ENCODE results near the gene GSC.

DNA sequence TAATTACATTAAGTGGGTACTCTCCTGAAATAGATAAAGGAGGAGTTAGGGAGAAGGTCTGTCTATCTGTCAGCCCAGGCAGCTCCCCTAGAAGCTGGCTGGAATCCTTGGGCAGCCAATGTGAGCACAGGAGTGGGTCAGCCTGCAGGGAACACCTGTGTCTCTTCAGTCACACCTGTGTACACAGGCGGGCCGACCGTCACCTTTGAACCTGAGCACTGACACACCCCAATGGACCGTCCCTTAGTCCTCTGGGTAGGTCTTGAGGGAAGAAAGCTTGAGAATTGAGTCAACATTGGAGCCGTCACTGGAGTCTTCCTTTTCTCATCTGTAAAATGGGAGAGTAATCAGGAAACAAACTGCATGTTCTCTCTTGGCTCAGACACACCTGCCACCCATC is 9.8 kb upstream of the GSC start:
- TF ChIP-seq, protein P1, sequence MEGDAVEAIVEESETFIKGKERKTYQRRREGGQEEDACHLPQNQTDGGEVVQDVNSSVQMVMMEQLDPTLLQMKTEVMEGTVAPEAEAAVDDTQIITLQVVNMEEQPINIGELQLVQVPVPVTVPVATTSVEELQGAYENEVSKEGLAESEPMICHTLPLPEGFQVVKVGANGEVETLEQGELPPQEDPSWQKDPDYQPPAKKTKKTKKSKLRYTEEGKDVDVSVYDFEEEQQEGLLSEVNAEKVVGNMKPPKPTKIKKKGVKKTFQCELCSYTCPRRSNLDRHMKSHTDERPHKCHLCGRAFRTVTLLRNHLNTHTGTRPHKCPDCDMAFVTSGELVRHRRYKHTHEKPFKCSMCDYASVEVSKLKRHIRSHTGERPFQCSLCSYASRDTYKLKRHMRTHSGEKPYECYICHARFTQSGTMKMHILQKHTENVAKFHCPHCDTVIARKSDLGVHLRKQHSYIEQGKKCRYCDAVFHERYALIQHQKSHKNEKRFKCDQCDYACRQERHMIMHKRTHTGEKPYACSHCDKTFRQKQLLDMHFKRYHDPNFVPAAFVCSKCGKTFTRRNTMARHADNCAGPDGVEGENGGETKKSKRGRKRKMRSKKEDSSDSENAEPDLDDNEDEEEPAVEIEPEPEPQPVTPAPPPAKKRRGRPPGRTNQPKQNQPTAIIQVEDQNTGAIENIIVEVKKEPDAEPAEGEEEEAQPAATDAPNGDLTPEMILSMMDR (IDR thresholded peaks at IDR 0.05): no peak
- TF ChIP-seq EZH2 (IDR thresholded peaks at IDR 0.05; ENCODE audit: borderline replicate concordance, insufficient read depth, low read depth, low read length, poor library complexity, severe bottlenecking): no peak

Measured in B cell (primary cell).